Measurements from ENCODE around the gene PLXNA4. TPM values are rescaled to one million over a fixed set of nuclear protein-coding genes. Genes with fewer than 3 reads are reported as not detected.

Gene PLXNA4
- total and polyA plus RNA-seq, 9 of the 15 experiments (the other 6 are each of a cell fraction or from before 2014, with no cell fraction given), result under 0.01 to 0.09 TPM; not detected in 7

- TF ChIP-seq MBD1 (CRISPR knock-in tag; IDR thresholded peaks at IDR 0.05) (no peak), KDM5B (IDR thresholded peaks at IDR 0.05; ENCODE audit: insufficient replicate concordance, low read depth, low read length) (no peak), U2AF1 (optimal IDR thresholded peaks at IDR 0.05; ENCODE audit: low read depth, low read length) (no peak)
Measured at GRCh38 chr7:132604121-132604520, 27.9 kb upstream of the PLXNA4 start (continued).

GRCh38 chr7:132603220-132603833 lies 27.1 kb upstream of the PLXNA4 start:
- H4K20me1 ChIP-seq (replicated peaks; ENCODE audit: control insufficient read depth, insufficient read depth, low read length), result 0 out of 2 replicates have a peak, but pooled peaks cover 4% of the 10 kb centered on the region
- CTCF ChIA-PET (ENCODE audit: low intra/inter-chr PET ratio), result no interaction called here
- FAIRE-seq (no peak), ATAC-seq (no peak), DNase-seq (ENCODE audit: extremely low read depth in 1 of 4, low spot score in 3 of 4) (no peak)
- H3K4me1 ChIP-seq (replicated peaks in 1 of 2; ENCODE audit: control insufficient read depth in 2 of 2, insufficient read depth in 2 of 2, low read length in 2 of 2), result no peaks in the 10 kb centered on the region
- WGBS (ENCODE audit: insufficient coverage, low coverage, missing lambda C conversion rate), result under 1% methylated on average over 6 of the region's 6 CpGs
- no peaks in the 10 kb centered on the region for H3K9me1 ChIP-seq (ENCODE audit: control insufficient read depth, insufficient read depth, low read length)
- intact Hi-C loops (cut with micrococcal nuclease), result no loop called here
- H3K9ac ChIP-seq (ENCODE audit: insufficient read depth in 1 of 2, low read depth in 2 of 2, low read length in 2 of 2), result no peak overlapping the region
- H3K27ac ChIP-seq (ENCODE audit: extremely low read depth, low read depth, low read length), result no peak overlapping the region
- POLR2A ChIA-PET, result interaction anchor here (0.6 to 1.0 kb wide), 2 partner anchors 37 to 1816 kb away, joined by 3 read pairs; no protein-coding TSS in a partner anchor
- in situ Hi-C loops (cut with MboI), result no loop called here
- no peak overlapping the region for H3K4me3 ChIP-seq
- no peak overlapping the region for H2AFZ ChIP-seq (ENCODE audit: low read depth, low read length)
- no peaks in the 10 kb centered on the region for H3K9me3 ChIP-seq (replicated peaks; ENCODE audit: control insufficient read depth, insufficient read depth, low read depth, low read length)
- no peaks in the 10 kb centered on the region for H3K36me3 ChIP-seq (ENCODE audit: control insufficient read depth, insufficient read depth, low read length)
- H3K79me2 ChIP-seq (ENCODE audit: control insufficient read depth, insufficient read depth, low read length), result no peaks in the 10 kb centered on the region
- peaks cover 3 to 5% of the 10 kb centered on the region in 2 experiments; a peak in 3 of 5 replicates for H3K27me3 ChIP-seq (ENCODE audit: control insufficient read depth in 2 of 2, insufficient read depth in 2 of 2, low read length in 2 of 2)
- H3K4me2 ChIP-seq (ENCODE audit: insufficient read depth, low read length), result no peak overlapping the region
- no TSS peak for BruUV-seq (replicated peaks)
- no peak for TF ChIP-seq HNRNPLL (IDR thresholded peaks at IDR 0.05; ENCODE audit: low read depth, low read length, poor library complexity, severe bottlenecking)
- no peak for TF ChIP-seq CUX1 (CRISPR knock-in tag; IDR thresholded peaks at IDR 0.05)
- TF ChIP-seq NFRKB (IDR thresholded peaks at IDR 0.05; ENCODE audit: low read depth), result no peak
- no peak for TF ChIP-seq RBM15 (IDR thresholded peaks at IDR 0.05; ENCODE audit: insufficient read depth, low read length)
- no peak for TF ChIP-seq ZSCAN32 (CRISPR knock-in tag; IDR thresholded peaks at IDR 0.05)
- no peak for TF ChIP-seq MYC (IDR thresholded peaks at IDR 0.05; ENCODE audit: low read depth, low read length)
- no peak for TF ChIP-seq MYC (CRISPR knock-in tag; IDR thresholded peaks at IDR 0.05; ENCODE audit: borderline replicate concordance, low read depth)
- TF ChIP-seq ZFP36 (IDR thresholded peaks at IDR 0.05; ENCODE audit: low read depth, low read length, partially characterized antibody), result no peak
